SK-MEL-5 (cell line): ENCODE data around the gene OR8J3. TPM values are rescaled to one million over a fixed set of nuclear protein-coding genes. Genes with fewer than 3 reads are reported as not detected.
"Not testable (repeated sequence)": the region's sequence is repeated elsewhere in the genome, so short reads cannot be mapped to it uniquely, and the experiment has no call there.

Experiments
- DNase-seq: peaks from one replicate; pipeline ENCODE4 v3.0.0-alpha.2; 2016; ENCODE audit warnings: low read depth, low spot score
- in situ Hi-C: cut with HindIII; loops from 2 replicates; pipeline ENCODE4 v1.10.0; 2016; ENCODE audit warnings: low sequenced_read_pairs, high pct_unique_total_duplicates, low pct_unique_long_range_greater_than_20kb
- polyA plus RNA-seq, 2 experiments: library from polyadenylated mRNA; depleted of rRNA; stranded (reverse); fragments of >200 nt; gene quantifications; 2 replicates each; pipeline ENCODE4 v1.2.3, GENCODE V29; 2015
- small RNA-seq, 2 experiments: library from RNA; depleted of rRNA; stranded (forward); fragments of <200 nt; gene quantifications; one replicate each; pipeline ENCODE3, GENCODE V24; 2014
- total RNA-seq: library from RNA; depleted of rRNA; stranded (reverse); fragments of >200 nt; shearing (Covaris generic); gene quantifications from 2 replicates; pipeline ENCODE4 v1.2.3, GENCODE V29; 2014; rRNA removed

OR8J3 gene
- not detected in 2 replicates for total RNA-seq
- polyA plus RNA-seq (2015; cell fraction: cytosol; rRNA removed) = not detected in 2 replicates
- not detected in 2 replicates for polyA plus RNA-seq (2015; cell fraction: nucleus; rRNA removed)

GRCh38 chr11:56140151-56140661 is at the start of gene OR8J3:
Gene OR8J3, minus strand, starts transcription at chr11:56140201. Its CDS starts 2,483 bp downstream, at chr11:56137718.
- in situ Hi-C loops = no loop called here
- no peak for DNase-seq

- in situ Hi-C loops = no loop called here
- no peak for DNase-seq
These were observed 48.6 kb upstream of the OR8J3 start for GRCh38 chr11:56188602-56189001.

- in situ Hi-C loops = no loop called here
- no peak for DNase-seq
These were observed 43.5 kb upstream of the OR8J3 start for GRCh38 chr11:56183459-56183858.

GRCh38 chr11:56176318-56176717 is 36.3 kb upstream of the OR8J3 start, which contains the start of gene OR5J2:
Gene OR5J2, plus strand, starts transcription at chr11:56176618. Its CDS starts 0 bp downstream, at chr11:56176618.
- in situ Hi-C loops = no loop called here
- DNase-seq = no peak

- in situ Hi-C loops = no loop called here
- peak; percentile 92 for DNase-seq
These were observed 32.3 kb upstream of the OR8J3 start for GRCh38 chr11:56172256-56172830.

GRCh38 chr11:56163804-56164203 is 23.8 kb upstream of the OR8J3 start:
- in situ Hi-C loops = no loop called here
- DNase-seq = no peak

GRCh38 chr11:56160217-56160616 is 20.2 kb upstream of the OR8J3 start, which contains the start of gene OR8K5:
Gene OR8K5, minus strand, starts transcription at chr11:56160317. Its CDS starts 0 bp downstream, at chr11:56160317.
- no peak for DNase-seq
- in situ Hi-C loops = no loop called here

GRCh38 chr11:56152333-56152732 is 12.3 kb upstream of the OR8J3 start:
- DNase-seq = no peak
- in situ Hi-C loops = no loop called here

- in situ Hi-C loops = no loop called here
- no peak for DNase-seq
These were observed 11.4 kb upstream of the OR8J3 start for GRCh38 chr11:56151376-56151775.

GRCh38 chr11:56143681-56144080 is 3.7 kb upstream of the OR8J3 start:
- in situ Hi-C loops, DNase-seq: not testable (repeated sequence)

GRCh38 chr11:56122073-56122472 is 17.9 kb downstream of the OR8J3 start, which contains the start of gene OR8H3:
Gene OR8H3, plus strand, starts transcription at chr11:56122373. Its CDS starts 0 bp downstream, at chr11:56122373.
- in situ Hi-C loops = no loop called here
- DNase-seq = no peak

- DNase-seq = peak; percentile 13
- in situ Hi-C loops = no loop called here
These were observed 36.7 kb downstream of the OR8J3 start, which contains the start of gene OR8H2 for GRCh38 chr11:56103210-56103737. Gene OR8H2, plus strand, starts transcription at chr11:56103687. Its CDS starts 1,356 bp downstream, at chr11:56105043.

- no peak for DNase-seq
- in situ Hi-C loops = no loop called here
These were observed 47.0 kb downstream of the OR8J3 start, which contains the start of gene OR8I2 for GRCh38 chr11:56093008-56093407. Gene OR8I2, plus strand, starts transcription at chr11:56093308. Its CDS starts 0 bp downstream, at chr11:56093308.

- in situ Hi-C loops = no loop called here
- peak; percentile 47 for DNase-seq
These were observed 50.3 kb downstream of the OR8J3 start for GRCh38 chr11:56089697-56090096.

Small RNA genes within 50 kb of the gene (small RNA-seq; reads per million reads assigned to genes)
- gene OR8I4P = 0 reads per million in 2 experiments

Other genes starting within 250 kb of the OR8J3 start
- not detected in 2 replicates for gene OR5W2, start 225.6 kb downstream of the OR8J3 start, total RNA-seq
- not detected in 2 replicates for gene OR5I1, start 203.8 kb downstream of the OR8J3 start, total RNA-seq
- not detected in 2 replicates for gene OR10AG1, start 170.3 kb downstream of the OR8J3 start, total RNA-seq
- not detected in 2 replicates for gene OR5F1, start 145.6 kb downstream of the OR8J3 start, total RNA-seq
- not detected in 2 replicates for gene OR5AS1, start 112.5 kb downstream of the OR8J3 start, total RNA-seq
- not detected in 2 replicates for gene OR8I2, start 46.9 kb downstream of the OR8J3 start, total RNA-seq
- gene OR8H2, start 36.5 kb downstream of the OR8J3 start, total RNA-seq = not detected in 2 replicates
- not detected in 2 replicates for gene OR8H3, start 17.8 kb downstream of the OR8J3 start, total RNA-seq
- gene OR8K5, start 20.1 kb upstream of the OR8J3 start, total RNA-seq = not detected in 2 replicates
- gene OR5J2, start 36.4 kb upstream of the OR8J3 start, total RNA-seq = 0.82 and 1.0 TPM in 2 replicates
- gene OR5T2, start 94.1 kb upstream of the OR8J3 start, total RNA-seq = not detected in 2 replicates
- gene OR5T3, start 112.1 kb upstream of the OR8J3 start, total RNA-seq = not detected in 2 replicates
- gene OR5T1, start 134.0 kb upstream of the OR8J3 start, total RNA-seq = not detected in 2 replicates
- gene OR8H1, start 152.1 kb upstream of the OR8J3 start, total RNA-seq = not detected in 2 replicates
- not detected in 2 replicates for gene OR8K3, start 174.9 kb upstream of the OR8J3 start, total RNA-seq
- not detected in 2 replicates for gene OR8K1, start 205.8 kb upstream of the OR8J3 start, total RNA-seq
- not detected in 2 replicates for gene OR8J1, start 214.1 kb upstream of the OR8J3 start, total RNA-seq
- gene OR8U1, start 235.4 kb upstream of the OR8J3 start, total RNA-seq = not detected in 2 replicates